GM12873 (cell line): ENCODE results near the gene SETX.

Experiments
- CTCF ChIP-seq: IDR thresholded peaks from 2 replicates; pipeline ENCODE4 v1.5.1; 2012; ENCODE audit warnings: low read depth, mild to moderate bottlenecking, moderate library complexity, low read length, control low read depth; ENCODE audit not compliant: insufficient read depth; ENCODE audit errors: missing control alignments

SETX gene

DNA sequence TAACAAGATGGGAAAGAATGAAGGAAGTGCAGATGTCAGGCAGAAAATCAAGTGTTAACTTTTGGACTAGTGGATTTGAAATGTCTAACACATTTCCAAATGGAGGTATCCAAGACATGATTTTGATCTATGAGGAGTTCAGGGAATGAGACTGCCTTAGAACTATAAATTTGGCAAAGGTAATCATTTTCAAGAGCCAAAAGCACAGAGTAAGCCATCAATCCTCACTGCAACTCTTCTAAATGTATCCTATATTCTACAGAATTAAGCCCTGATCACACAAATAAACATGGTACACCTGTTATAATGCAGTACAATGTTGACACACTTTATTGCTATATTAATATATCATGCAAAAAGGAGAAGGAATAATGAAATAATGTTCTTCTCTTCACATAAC lies 55.6 kb downstream of the SETX start:
- TF ChIP-seq CTCF = no peak

DNA sequence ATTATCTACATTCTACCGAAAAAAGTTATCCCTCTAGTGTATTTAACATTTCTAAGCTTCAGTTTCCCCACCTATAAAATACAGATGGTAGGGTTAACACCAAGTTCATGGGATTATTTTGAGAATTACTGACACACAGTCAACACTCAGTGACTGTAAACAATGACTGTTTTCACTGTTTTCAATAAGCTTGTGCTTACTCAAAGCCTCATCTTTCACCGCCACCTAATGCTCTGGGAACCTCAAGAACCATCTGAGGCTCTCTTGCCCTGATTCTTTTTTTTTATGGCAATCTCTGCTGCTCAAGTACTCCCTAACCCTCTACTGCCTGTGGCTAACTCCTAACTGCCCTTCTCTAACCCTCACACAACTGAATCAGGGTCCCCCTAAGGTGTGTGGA lies 59.6 kb downstream of the SETX start:
- TF ChIP-seq CTCF = no peak

- TF ChIP-seq CTCF = no peak
Observed at GRCh38 chr9:132293145-132293721, 61.6 kb downstream of the SETX start.

GRCh38 chr9:132288966-132289365 lies 65.8 kb downstream of the SETX start:
- no peak for TF ChIP-seq CTCF

DNA sequence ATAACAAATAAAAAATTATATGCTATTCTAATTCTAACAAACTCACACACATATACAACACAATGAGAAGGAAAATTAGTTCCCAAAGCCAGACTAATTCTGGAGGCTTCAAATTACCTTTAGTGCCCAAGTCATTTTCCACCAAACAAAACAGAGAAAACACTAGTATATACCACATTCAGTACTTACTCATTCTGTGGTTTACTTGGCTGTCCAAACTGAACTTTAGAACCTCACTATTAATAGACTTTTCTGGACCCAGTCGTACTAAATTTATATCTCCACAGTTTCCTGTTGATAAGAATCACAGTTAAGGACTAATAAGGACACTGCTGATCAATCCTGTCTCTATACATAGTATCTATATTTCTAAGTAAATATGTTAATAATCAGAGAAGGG lies 66.4 kb downstream of the SETX start:
- TF ChIP-seq CTCF = no peak

- no peak for TF ChIP-seq CTCF
Observed at GRCh38 chr9:132287256-132287760, 67.5 kb downstream of the SETX start.

GRCh38 chr9:132283863-132284262 lies 70.9 kb downstream of the SETX start:
- TF ChIP-seq CTCF = no peak
